ENCODE measurements around the gene SLC9C1. TPM values are rescaled to one million over a fixed set of nuclear protein-coding genes. Genes with fewer than 3 reads are reported as not detected.

SLC9C1 gene
- total RNA-seq, 3 donors from 2014 or later, result 0.34 to 0.96 (median 0.51) TPM

DNA sequence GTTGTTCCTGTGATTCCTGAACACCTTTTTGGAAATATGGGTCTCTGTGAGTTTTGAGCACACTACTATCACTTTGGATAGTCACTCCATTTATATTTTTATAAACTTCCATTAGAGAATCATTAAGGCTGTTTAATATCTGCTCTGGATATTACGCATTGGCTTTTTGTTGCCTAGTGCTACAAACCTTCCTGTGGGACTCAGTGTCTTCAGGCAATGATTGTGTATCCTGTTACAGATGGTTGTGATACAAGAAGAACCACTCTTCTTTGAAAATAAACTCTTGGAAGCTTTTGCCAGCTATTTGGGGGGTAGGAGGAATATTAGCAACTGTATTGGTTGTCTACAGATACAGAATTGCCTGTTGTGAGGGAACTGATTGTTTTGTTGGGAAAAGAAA lies 176.6 kb downstream of the SLC9C1 start:
- TF ChIP-seq, protein P1, sequence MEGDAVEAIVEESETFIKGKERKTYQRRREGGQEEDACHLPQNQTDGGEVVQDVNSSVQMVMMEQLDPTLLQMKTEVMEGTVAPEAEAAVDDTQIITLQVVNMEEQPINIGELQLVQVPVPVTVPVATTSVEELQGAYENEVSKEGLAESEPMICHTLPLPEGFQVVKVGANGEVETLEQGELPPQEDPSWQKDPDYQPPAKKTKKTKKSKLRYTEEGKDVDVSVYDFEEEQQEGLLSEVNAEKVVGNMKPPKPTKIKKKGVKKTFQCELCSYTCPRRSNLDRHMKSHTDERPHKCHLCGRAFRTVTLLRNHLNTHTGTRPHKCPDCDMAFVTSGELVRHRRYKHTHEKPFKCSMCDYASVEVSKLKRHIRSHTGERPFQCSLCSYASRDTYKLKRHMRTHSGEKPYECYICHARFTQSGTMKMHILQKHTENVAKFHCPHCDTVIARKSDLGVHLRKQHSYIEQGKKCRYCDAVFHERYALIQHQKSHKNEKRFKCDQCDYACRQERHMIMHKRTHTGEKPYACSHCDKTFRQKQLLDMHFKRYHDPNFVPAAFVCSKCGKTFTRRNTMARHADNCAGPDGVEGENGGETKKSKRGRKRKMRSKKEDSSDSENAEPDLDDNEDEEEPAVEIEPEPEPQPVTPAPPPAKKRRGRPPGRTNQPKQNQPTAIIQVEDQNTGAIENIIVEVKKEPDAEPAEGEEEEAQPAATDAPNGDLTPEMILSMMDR (IDR thresholded peaks at IDR 0.05), result no peak
- H3K9me3 ChIP-seq, result no peaks in the 10 kb centered on the region
- no peaks in the 10 kb centered on the region for H3K4me1 ChIP-seq (ENCODE audit: low read depth)
- ATAC-seq, result no peak
- no peaks in the 10 kb centered on the region for H3K36me3 ChIP-seq (ENCODE audit: low read depth)
- DNase-seq, result no peak
- intact Hi-C loops (cut with DNase I, micrococcal nuclease), result no loop called here
- no peak overlapping the region for H3K4me3 ChIP-seq

DNA sequence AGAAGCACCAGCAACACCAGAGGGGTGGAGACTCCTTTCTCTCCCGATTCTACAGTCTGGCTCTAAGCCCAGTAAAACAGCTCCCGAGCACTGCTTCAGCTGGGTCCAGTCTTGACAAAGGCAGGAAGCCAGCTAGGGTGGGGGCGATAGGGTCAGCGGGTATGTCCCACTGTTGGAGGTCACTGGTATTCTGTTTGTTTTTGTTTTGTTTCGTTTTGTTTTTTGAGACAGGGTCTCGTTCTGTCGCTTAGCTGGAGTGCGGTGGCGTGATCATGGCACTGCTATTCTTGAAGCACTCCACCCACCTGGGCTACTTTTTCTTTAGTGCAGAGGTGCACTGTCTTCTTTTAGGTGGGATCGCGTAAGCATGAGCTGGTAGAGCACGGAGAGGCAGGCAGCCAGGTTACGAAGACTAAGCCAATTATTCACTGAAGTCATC lies 177.2 kb downstream of the SLC9C1 start:
- Histone ChIP-seq H3K9me3 (no peaks in the 10 kb centered on the region), H3K36me3 (ENCODE audit: low read depth) (no peaks in the 10 kb centered on the region), H3K4me1 (ENCODE audit: low read depth) (no peaks in the 10 kb centered on the region), H3K4me3 (no peak overlapping the region)
- no peak for DNase-seq
- TF ChIP-seq, protein P1 (IDR thresholded peaks at IDR 0.05), result no peak
- intact Hi-C loops (cut with DNase I, micrococcal nuclease), result no loop called here
- ATAC-seq, result no peak

DNA sequence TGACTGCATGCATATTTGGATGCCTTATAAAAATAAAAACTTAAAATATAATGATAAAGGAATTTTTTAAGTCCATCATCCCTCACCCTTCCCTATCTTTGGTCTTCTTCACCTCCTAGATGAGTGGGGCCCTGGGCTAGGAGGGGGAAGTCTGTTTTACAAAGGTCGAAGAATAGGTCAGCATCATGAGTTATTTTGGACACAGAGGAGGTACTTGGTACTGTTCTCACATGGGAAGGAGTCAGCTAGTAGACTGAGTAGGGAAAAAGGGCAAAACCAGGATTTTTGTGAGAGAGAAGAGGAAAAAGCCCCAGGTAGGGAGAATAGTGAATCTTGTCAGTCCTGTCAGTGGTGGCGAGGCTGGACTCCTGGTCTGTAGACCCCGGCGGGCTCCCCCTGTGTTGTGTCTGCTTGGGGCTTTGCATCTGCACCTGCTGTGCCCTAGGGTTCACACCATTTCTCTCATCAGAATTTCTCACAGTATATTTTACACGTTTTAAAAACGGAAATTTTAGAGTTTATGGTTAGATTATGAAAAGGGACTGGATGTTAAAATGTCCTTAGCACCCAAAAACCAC lies 178.1 kb downstream of the SLC9C1 start:
- intact Hi-C loops (cut with DNase I, micrococcal nuclease), result no loop called here
- no peak for ATAC-seq
- no peak overlapping the region for H3K4me3 ChIP-seq
- H3K4me1 ChIP-seq (ENCODE audit: low read depth), result no peaks in the 10 kb centered on the region
- TF ChIP-seq, protein P1 (IDR thresholded peaks at IDR 0.05), result no peak
- H3K36me3 ChIP-seq (ENCODE audit: low read depth), result no peaks in the 10 kb centered on the region
- DNase-seq, result no peak
- no peaks in the 10 kb centered on the region for H3K9me3 ChIP-seq

DNA sequence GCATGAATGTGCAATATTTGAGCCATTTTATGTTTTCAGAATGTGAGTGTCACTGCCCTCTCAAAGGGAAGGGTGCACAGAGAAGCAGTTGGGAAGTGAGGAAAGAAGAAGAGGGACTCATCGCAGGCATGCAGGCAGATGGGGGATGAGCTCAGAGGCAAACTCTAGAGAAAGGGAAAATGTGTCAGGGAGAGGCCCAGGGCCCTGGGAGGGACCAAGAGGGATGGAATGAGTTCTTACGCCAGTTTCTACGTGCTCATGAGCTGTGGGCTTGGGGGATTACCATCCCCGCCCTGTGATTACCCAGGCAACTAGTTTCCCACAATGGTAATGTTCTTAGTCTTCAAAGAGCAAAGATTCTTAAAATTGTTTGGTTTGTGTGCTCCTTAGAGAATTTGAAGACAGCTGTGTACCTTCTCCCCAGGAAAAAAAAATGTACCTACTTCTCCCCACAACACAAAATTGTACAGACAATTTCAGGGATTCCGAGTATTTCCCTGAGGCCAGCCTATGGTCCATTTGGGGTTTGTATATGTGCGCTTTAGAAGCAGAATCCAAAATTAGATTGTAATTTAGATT lies 178.8 kb downstream of the SLC9C1 start:
- TF ChIP-seq, protein P1 (IDR thresholded peaks at IDR 0.05), result no peak
- Histone ChIP-seq H3K36me3 (ENCODE audit: low read depth) (no peaks in the 10 kb centered on the region), H3K4me1 (ENCODE audit: low read depth) (no peaks in the 10 kb centered on the region), H3K9me3 (no peaks in the 10 kb centered on the region), H3K4me3 (no peak overlapping the region)
- ATAC-seq (no peak), DNase-seq (no peak)
- intact Hi-C loops (cut with DNase I, micrococcal nuclease), result no loop called here

DNA sequence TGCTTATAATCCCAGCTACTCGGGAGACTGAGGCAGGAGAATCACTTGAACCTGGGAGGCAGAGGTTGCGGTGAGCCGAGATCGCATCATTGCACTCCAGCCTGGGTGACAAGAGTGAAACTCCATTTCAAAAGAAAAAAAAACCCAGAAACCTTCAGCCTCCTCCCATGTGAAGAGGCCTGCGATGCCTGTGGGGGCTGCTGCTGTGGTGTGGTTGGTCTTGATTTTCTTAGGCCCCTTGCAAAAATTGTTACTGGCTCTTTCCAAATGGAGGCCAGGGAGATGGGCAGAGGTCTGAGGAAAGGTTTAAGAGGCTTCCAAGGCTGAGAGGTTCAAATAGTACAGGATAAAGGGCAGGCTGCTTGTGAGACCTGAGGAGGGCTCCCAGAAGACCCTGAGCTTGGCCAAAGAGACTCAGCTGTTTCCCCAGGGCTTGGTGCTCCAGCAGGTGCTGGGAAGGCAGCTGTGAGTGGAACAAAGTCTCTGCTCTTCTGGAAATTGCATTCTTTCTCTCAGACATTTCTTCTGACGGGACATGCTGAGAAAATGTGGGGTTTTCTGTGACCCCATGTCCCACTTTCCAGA lies 179.3 kb downstream of the SLC9C1 start:
- H3K4me1 ChIP-seq (ENCODE audit: low read depth), result no peaks in the 10 kb centered on the region
- intact Hi-C loops (cut with DNase I, micrococcal nuclease), result no loop called here
- DNase-seq (no peak), ATAC-seq (no peak)
- TF ChIP-seq, protein P1 (IDR thresholded peaks at IDR 0.05), result no peak
- H3K4me3 ChIP-seq, result no peak overlapping the region
- H3K9me3 ChIP-seq, result no peaks in the 10 kb centered on the region
- no peaks in the 10 kb centered on the region for H3K36me3 ChIP-seq (ENCODE audit: low read depth)

All from mucosa of descending colon (tissue), 3 donors.